Germinal center (tissue), 1 donor: Measurements from ENCODE around the gene HEPN1.
"Not testable (repeated sequence)": the region's sequence is repeated elsewhere in the genome, so short reads cannot be mapped to it uniquely, and the experiment has no call there.

Source experiments
- DNase-seq: peaks from one replicate; pipeline ENCODE4 v3.0.0; 2012; ENCODE audit warnings: mixed read lengths, low spot score

The HEPN1 gene

GRCh38 chr11:124942466-124943253 is 23.6 kb downstream of the HEPN1 start:
- DNase-seq = no peak

- DNase-seq = no peak
Observed at GRCh38 chr11:124943254-124943616, 24.2 kb downstream of the HEPN1 start.

GRCh38 chr11:124943741-124944140 is 24.7 kb downstream of the HEPN1 start:
- DNase-seq = no peak

- no peak for DNase-seq
Observed at GRCh38 chr11:124944565-124944964, 25.5 kb downstream of the HEPN1 start.

- no peak for DNase-seq
Observed at GRCh38 chr11:124945826-124946225, 26.8 kb downstream of the HEPN1 start.

DNA sequence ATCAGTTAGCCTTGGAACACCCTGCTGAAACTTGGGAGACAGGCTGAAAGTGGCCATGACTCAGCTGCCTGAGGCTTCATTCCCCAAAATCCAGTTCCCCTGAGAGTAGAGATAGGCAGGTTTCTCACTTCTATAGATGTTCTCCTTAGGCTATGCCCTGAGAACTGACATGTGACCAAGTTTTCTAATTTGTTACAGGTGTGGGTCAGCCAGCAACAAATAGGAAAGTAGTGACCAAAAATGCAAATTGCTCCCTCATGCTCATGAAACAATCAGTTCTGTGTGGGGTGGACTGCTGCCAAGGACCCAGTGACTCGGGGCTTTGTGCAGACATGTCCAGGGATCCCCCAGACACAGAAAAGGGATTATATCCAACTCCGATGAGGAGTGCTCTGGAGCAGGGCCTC is 27.7 kb downstream of the HEPN1 start:
- no peak for DNase-seq

- no peak for DNase-seq
Observed at GRCh38 chr11:124950601-124951330, 31.7 kb downstream of the HEPN1 start.

DNA sequence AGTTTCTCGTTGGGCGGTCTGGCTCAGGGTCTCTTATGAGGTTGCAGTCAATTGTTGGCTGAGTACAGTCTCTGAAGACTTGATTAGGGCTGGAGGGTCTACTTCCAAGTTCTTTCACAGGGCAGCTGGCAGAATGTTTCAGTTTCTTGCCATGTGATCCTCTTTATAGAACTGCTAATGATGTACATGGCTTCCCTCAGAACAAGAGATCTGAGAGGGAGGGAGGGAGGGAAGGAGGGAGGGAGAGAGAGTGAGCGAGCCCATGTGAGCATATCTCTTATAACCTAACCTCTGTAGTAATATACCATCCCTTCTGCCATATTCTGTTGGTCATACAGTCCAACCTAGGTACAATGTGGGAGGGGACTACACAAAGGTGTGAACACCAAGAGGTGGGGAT is 32.3 kb downstream of the HEPN1 start:
- no peak for DNase-seq

DNA sequence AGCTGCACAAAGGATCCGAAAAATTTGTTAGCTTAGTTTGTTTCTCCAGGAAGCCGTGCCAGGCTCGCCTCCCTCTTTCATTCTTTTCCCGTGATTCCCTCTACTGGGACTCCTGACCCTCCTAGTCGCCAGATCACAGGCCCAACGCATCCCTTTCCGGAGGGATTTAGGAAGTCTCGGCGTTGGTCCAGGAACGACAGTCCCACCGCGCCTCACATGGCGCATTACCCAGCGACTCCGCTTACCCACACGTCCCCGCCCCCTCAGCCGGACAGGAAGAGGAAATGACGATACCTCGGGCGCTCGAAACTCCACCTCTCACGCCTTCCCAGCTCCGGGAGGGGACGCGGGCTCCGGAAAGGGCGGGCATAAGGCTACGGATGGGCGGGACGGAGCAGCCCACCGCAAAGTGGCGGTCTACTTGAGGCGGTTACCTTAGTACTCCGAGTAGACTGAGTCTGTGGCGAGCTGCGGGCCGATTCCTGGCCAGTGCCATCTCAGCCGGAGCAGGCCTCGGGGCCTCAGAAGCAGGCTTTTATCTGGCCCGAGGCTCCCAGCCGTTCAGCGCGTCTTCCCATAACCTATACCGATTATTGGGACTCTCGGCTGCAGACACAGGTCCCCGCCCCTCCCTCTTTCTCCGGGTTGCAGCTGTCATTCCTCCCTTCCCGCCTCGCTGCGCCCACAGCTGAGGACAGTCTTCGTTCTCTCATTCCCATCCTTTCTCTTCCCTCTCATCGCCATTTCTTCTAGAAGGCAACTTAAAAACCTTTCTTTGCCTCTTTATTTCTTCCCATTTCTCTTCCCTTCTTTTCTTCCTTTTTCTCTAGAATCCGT is 34.9 kb downstream of the HEPN1 start, which contains the start of gene CCDC15:
TSS of gene CCDC15 (plus strand) at position 450 of the 837 bp plus-strand sequence. CDS start 531 bp downstream, outside the sequence.
- peak; percentile 92 for DNase-seq

GRCh38 chr11:124954590-124954955 is 35.5 kb downstream of the HEPN1 start:
- no peak for DNase-seq

- DNase-seq = no peak
Observed at GRCh38 chr11:124955035-124955434, 36.0 kb downstream of the HEPN1 start.

DNA sequence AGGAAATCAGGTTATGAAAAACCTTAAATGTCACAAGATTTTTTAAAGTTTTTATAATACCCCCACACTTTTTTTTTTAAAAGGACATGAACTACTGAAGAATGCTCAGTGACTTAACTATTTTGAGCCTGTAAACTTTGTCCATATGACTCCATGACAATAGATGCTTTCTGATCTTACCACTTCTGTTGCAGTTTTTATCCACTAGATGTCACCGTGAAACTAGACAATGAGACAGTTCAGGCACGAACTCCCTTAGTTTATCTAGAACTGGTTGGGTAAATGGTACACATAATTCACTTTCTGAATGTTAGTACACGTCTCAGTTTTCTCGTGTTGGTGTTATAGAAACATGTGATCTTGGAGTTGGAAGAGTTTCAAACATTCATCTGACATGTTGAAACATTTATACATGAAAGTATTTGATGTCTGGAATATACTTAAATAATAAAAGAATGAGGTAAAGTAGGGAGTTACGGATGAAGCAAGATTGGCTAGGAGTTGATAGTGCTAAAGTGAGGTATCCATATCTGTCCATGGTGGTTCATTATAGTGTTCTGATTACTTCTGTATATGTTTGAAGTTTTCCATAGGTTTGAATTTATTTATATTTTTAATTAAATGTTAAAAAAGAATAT is 43.0 kb downstream of the HEPN1 start:
- peak; percentile 55 for DNase-seq

DNA sequence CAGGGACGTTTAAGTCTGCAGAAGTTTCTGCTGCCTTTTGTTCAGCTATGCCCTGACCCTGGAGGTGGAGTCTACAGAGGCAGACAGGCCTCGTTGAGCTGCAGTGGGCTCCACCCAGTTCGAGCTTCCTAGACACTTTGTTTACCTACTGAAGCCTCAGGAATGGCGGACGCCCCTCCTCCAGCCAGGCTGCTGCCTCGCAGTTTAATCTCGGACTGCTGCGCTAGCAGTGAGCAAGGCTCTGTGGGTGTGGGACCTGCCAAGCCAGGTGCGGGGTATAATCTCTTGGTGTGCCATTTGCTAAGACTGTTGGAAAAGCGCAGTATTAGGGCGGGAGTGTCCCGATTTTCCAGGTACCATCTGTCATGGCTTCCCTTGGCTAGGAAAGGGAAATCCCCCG is 49.1 kb downstream of the HEPN1 start:
- not testable (repeated sequence) for DNase-seq
